Activated CD8-positive, alpha-beta T cell treated with anti-CD3 and anti-CD28 coated beads, Interleukin-2, amount 10 ng/mL, durations not matched to agents 7 days and 5 days (primary cell): ENCODE data around the gene UBTF. TPM values are rescaled to one million over a fixed set of nuclear protein-coding genes. Genes with fewer than 3 reads are reported as not detected.

Source experiments
- ATAC-seq: fragments of 150-1000 bp; cut with Tn5 transposase; one replicate; pipeline ENCODE4 v1.10.0; 2021; ENCODE audit warnings: moderate library complexity
- CTCF ChIA-PET: fragments of 350-600 bp; sonication (Branson Sonifier 250); formaldehyde crosslinking; loops from one replicate; lab custom pipeline; 2021; ENCODE audit warnings: antibody characterized with exemption; lab: Charles Lee
- POLR2A ChIA-PET: fragments of 350-600 bp; sonication (Branson Sonifier 250); formaldehyde crosslinking; loops from one replicate; lab custom pipeline; 2021; ENCODE audit warnings: antibody characterized with exemption; lab: Charles Lee
- DNase-seq: peaks from one replicate; pipeline ENCODE4 v3.0.0-alpha.2; 2020
- H3K27ac Mint-ChIP-seq: one replicate; pipeline ENCODE4 v1.8.0; 2021; ENCODE audit warnings: mild to moderate bottlenecking, mixed read lengths
- H3K27me3 Mint-ChIP-seq: one replicate; pipeline ENCODE4 v1.8.0; 2021; ENCODE audit warnings: low read depth, mixed read lengths
- H3K36me3 Mint-ChIP-seq: one replicate; pipeline ENCODE4 v1.8.0; 2021; ENCODE audit warnings: low read depth, mixed read lengths
- H3K4me1 Mint-ChIP-seq: one replicate; pipeline ENCODE4 v1.8.0; 2021; ENCODE audit warnings: low read depth, mixed read lengths
- H3K4me3 Mint-ChIP-seq: one replicate; pipeline ENCODE4 v1.8.0; 2021; ENCODE audit warnings: mild to moderate bottlenecking, mixed read lengths
- H3K9me3 Mint-ChIP-seq: one replicate; pipeline ENCODE4 v1.8.0; 2022; ENCODE audit warnings: mixed read lengths; ENCODE audit not compliant: insufficient read depth
- total RNA-seq, 2 experiments: library from RNA; stranded (reverse); gene quantifications; one replicate each; pipeline ENCODE4 v1.2.3, GENCODE V29; 2021

Gene UBTF, protein sequence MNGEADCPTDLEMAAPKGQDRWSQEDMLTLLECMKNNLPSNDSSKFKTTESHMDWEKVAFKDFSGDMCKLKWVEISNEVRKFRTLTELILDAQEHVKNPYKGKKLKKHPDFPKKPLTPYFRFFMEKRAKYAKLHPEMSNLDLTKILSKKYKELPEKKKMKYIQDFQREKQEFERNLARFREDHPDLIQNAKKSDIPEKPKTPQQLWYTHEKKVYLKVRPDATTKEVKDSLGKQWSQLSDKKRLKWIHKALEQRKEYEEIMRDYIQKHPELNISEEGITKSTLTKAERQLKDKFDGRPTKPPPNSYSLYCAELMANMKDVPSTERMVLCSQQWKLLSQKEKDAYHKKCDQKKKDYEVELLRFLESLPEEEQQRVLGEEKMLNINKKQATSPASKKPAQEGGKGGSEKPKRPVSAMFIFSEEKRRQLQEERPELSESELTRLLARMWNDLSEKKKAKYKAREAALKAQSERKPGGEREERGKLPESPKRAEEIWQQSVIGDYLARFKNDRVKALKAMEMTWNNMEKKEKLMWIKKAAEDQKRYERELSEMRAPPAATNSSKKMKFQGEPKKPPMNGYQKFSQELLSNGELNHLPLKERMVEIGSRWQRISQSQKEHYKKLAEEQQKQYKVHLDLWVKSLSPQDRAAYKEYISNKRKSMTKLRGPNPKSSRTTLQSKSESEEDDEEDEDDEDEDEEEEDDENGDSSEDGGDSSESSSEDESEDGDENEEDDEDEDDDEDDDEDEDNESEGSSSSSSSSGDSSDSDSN
- 100 to 1,000 TPM; 165 to 182 TPM for total RNA-seq

DNA sequence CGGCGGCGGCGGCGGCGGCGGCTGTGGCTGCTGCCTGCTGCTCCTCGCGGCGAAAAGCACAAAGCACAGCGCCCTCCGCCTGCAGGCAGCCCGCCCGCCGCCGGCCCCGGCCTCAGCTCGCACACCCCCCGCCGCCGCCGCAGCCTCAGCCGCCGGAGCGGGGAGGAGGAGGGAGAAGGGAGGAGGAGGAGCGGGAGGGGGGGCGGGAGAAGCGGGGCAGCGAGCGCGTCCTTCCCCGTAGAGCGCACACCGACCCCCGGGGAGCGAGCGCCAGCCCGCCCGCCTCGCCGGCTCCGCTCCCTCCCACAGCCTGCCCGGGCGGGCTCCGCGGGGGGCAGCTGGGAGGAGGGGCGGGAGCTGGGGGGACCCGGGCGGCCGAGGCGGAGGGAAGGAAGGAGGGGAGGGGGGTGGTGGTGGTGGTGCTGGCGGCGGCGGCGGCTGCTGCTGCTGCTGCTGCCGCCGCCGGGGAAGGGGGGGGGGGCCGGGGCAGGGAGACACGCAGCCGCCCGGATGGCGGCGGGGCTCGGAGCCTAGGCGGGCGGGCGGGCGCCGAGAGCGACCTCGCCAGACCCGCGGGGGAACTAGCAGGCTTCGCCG lies at the start of gene UBTF:
TSS of gene UBTF (minus strand) at position 60 of the 597 bp plus-strand sequence. CDS start 1,446 bp downstream, outside the sequence.
- H3K27me3 Mint-ChIP-seq: no peaks in the 10 kb centered on the region
- CTCF ChIA-PET: interaction anchor here (1.0 to 4.8 kb wide), 8 partner anchors 9 to 111 kb away, joined by 3 to 45 read pairs (median 8); partner anchors contain the start of gene TMUB2
- peaks cover 36% of the 10 kb centered on the region for H3K36me3 Mint-ChIP-seq
- peak within 1 kb of the TSS; percentile 92 for H3K27ac Mint-ChIP-seq
- H3K4me3 Mint-ChIP-seq: peak within 1 kb of the TSS; percentile 97
- ATAC-seq (peak; percentile 26), DNase-seq (peak; percentile 75)
- POLR2A ChIA-PET: interaction anchor here (0.6 to 6.6 kb wide), 12 partner anchors 9 to 105 kb away, joined by 3 to 59 read pairs (median 4); partner anchors contain the start of genes HDAC5, SLC25A39 and TMUB2
- H3K9me3 Mint-ChIP-seq: no peaks in the 10 kb centered on the region
- H3K4me1 Mint-ChIP-seq: peaks cover 36% of the 10 kb centered on the region

DNA sequence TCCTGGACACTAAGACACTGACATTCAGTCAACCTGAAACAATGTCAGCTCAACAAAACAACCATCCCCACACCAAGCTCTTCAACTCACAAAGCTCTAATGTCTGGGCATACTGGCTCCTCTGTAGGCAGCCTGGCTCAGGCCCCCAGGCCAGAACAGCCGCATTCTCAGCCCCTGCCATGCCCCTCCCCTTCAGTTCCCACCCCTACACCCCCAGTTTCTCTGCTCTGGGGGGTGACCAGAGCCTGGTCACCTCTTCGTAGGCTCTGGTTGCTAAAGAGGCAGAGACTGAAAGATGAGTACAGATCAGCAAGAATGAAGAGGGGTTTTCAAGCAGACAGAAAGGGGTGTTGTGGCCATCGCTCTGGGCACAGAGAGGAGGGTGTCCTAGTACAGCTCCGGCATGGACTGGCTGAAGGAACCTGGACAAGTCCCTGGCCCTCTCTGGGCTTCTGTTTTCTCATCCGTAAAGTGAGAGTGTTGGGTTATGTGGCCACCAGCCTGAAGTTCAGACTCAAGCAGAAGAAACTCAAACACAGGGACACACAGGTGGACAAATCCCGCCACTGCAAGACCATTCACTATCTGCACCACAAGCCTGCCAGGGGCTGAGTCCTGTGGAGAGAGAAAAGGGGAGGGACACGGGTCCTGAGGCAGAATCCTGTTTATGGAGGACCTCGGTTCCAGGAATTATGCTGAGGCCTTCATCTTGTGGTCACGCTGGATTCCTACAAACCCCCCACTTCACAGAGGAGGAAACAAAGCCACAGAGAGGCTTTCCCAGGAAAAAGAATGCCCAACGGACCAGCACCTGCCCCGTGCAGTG lies 49.4 kb upstream of the UBTF start:
- CTCF ChIA-PET: no interaction called here
- DNase-seq (no peak), ATAC-seq (no peak)
- Mint-ChIP-seq H3K4me1 (peaks cover 5% of the 10 kb centered on the region), H3K27me3 (peaks cover 1% of the 10 kb centered on the region), H3K4me3 (no peak overlapping the region), H3K36me3 (no peaks in the 10 kb centered on the region), H3K9me3 (no peaks in the 10 kb centered on the region), H3K27ac (no peak overlapping the region)
- POLR2A ChIA-PET: no interaction called here

DNA sequence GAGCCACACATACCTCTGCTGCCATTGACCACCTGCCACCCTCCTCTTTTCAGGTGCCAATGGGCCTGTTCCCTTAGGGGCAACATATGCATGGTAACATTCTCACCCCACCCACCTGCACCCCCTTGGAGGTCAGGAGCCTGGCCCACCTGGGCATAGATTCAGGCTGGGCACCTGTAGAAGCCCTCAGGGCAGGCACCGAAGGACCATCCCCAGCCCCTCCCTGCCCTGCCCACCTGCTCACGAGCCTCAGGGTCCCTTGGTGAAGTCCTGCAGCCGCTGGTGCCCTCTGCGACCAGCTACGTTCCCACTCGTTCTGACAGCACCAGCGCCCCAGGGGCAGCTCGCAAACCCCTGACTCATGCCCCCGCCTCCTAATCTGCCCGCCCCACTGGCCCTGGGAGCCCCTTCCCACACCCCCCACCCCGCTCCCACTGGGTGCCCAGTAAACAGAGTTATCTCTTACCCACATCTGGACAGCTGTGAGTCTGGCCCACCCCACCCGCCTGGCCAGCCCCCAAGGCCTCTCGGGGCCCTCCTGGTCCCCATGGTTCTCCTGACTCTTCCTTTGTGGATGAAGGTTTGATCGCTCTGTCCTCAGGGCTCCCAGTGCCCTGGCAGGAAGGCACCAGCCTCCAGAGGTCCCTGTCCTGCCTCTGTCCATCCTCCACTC lies 48.5 kb upstream of the UBTF start, which contains the start of gene SLC4A1:
TSS of gene SLC4A1 (minus strand) at position 318 of the 673 bp plus-strand sequence. CDS start 5,269 bp downstream, outside the sequence.
- Mint-ChIP-seq H3K36me3 (no peaks in the 10 kb centered on the region), H3K4me1 (peaks cover 5% of the 10 kb centered on the region), H3K27me3 (no peaks in the 10 kb centered on the region), H3K4me3 (no peak within 1 kb of the TSS), H3K27ac (no peak within 1 kb of the TSS), H3K9me3 (no peaks in the 10 kb centered on the region)
- ChIA-PET CTCF (no interaction called here), POLR2A (no interaction called here)
- no peak for DNase-seq
- ATAC-seq: no peak

DNA sequence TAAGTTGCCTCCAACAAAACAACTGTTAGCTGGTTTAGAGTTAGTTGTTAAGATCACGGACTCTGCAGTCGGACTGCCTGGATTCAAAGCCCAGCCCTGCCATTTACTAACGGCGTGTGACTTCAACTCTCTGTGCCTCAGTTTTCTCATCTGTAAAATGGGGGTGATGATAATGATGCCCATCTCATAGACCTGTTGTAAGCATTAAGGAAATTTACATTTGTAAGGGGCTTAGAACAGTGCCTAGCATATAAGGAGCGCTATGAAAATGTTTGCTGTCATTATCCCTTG lies 47.6 kb upstream of the UBTF start:
- ChIA-PET POLR2A (no interaction called here), CTCF (interaction anchor here (0.5 to 1.0 kb wide), 2 partner anchors 50 to 64 kb away, joined by 3 read pairs; no protein-coding TSS in a partner anchor)
- ATAC-seq (no peak), DNase-seq (no peak)
- Mint-ChIP-seq H3K4me3 (no peak overlapping the region), H3K27ac (no peak overlapping the region), H3K4me1 (peaks cover 5% of the 10 kb centered on the region), H3K36me3 (no peaks in the 10 kb centered on the region), H3K27me3 (no peaks in the 10 kb centered on the region), H3K9me3 (no peaks in the 10 kb centered on the region)

DNA sequence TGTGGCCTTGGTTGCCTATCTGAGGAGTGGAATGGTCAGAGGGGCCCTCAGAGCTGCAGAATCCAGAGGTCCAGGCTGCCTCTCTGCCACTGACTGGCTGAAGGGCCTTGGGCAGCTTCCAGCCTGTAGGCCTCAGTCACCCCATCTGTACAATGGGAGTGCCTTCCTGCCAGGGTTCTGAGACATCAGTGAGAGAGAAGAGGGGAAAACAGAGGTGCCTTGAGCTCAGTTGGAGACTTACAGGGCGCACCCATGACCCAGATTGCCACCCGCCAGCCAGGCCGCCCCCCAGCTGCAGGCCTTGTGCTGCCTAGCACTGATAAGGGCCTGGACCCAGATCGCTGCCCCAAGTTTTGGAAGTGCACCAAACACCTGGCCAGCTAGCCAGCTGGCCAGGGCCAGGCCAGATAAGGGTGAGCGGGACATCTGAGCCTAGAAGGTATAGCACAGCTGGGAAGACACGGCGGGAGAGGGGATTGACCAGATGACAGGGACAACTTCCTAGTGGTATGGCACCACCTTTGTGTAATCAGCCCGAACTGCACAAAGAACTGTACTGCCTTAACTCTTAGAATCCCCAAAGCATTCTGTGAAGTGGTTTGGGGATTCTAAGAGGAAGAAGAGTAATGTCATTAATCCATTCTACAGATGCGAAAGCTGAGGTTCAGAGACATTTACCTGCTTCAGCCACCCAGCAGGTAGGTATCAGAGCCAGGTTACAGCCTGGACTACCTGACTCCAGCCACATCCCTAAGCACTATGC lies 47.1 kb upstream of the UBTF start:
- H3K27me3 Mint-ChIP-seq: no peaks in the 10 kb centered on the region
- no peaks in the 10 kb centered on the region for H3K36me3 Mint-ChIP-seq
- H3K4me3 Mint-ChIP-seq: no peak overlapping the region
- POLR2A ChIA-PET: no interaction called here
- peaks cover 5% of the 10 kb centered on the region for H3K4me1 Mint-ChIP-seq
- DNase-seq: no peak
- CTCF ChIA-PET: interaction anchor here (0.5 to 1.0 kb wide), 2 partner anchors 50 to 64 kb away, joined by 3 read pairs; no protein-coding TSS in a partner anchor
- no peak for ATAC-seq
- H3K9me3 Mint-ChIP-seq: no peaks in the 10 kb centered on the region
- H3K27ac Mint-ChIP-seq: no peak overlapping the region

DNA sequence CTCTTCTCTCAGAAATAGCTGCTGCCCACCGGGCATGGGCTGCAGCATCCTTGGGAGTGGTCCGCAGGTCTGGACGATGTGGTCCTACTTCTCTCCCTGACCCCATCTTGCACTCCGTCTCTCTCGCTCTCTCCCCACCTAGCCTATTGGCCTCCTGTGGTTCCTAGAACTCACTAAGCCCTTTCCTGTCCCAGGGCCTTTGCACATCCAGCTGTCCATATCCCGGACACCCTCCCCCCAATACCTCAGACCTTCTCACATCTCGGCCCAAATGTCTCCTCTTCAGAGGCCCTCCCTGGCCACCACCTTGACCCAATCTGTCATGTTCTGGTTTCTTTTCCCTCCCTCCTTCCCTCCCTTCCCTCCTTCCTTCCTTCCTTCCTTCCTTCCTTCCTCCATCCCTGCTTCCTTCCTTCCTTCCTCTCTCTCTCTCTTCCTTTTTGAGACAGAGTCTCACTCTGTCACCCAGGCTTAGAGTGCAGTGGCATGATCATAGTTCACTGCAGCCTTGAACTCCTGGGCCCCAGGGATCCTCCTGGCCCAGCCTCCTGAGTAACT lies 43.9 kb upstream of the UBTF start:
- POLR2A ChIA-PET: interaction anchor here (1.3 kb wide), 1 partner anchor 52 kb away, joined by 3 read pairs; no protein-coding TSS in a partner anchor
- H3K4me1 Mint-ChIP-seq: no peaks in the 10 kb centered on the region
- CTCF ChIA-PET: interaction anchor here (1.2 kb wide), 1 partner anchor 54 kb away, joined by 3 read pairs; no protein-coding TSS in a partner anchor
- H3K9me3 Mint-ChIP-seq: no peaks in the 10 kb centered on the region
- no peak overlapping the region for H3K4me3 Mint-ChIP-seq
- no peak overlapping the region for H3K27ac Mint-ChIP-seq
- ATAC-seq (no peak), DNase-seq (no peak)
- no peaks in the 10 kb centered on the region for H3K36me3 Mint-ChIP-seq
- H3K27me3 Mint-ChIP-seq: no peaks in the 10 kb centered on the region

DNA sequence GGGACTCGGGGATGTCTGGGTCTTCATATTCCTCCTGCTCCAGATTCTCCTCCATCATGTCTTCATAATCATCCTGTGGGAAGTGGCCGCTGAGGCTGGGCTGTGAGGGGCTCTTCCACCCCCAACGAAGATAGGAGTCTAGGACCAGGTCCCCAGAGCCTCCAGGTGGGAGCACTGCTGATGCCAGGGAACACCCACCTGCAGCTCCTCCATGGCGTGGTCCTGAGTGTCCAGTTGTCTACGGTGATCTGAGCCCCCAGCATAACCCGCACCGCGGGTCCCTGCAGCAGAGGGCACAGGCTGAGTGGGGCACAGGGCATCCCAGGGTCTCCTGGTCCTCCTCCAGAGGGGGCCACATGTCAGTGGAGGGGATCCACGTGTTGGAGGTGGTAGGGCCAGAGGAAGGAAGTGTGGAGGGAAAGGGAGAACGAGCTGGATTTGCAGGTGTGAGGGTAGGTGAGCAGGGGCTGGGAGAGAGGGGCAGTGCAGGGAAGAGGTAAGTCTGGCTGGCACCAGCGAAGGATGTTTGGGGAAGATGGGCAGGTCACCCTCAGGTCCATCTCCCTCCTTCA lies 43.3 kb upstream of the UBTF start:
- ChIA-PET CTCF (interaction anchor here (1.2 kb wide), 1 partner anchor 53 kb away, joined by 3 read pairs; no protein-coding TSS in a partner anchor), POLR2A (interaction anchor here (1.3 kb wide), 1 partner anchor 51 kb away, joined by 3 read pairs; no protein-coding TSS in a partner anchor)
- H3K4me3 Mint-ChIP-seq: no peak overlapping the region
- no peaks in the 10 kb centered on the region for H3K27me3 Mint-ChIP-seq
- no peaks in the 10 kb centered on the region for H3K9me3 Mint-ChIP-seq
- no peak for ATAC-seq
- no peaks in the 10 kb centered on the region for H3K36me3 Mint-ChIP-seq
- H3K27ac Mint-ChIP-seq: no peak overlapping the region
- DNase-seq: no peak
- no peaks in the 10 kb centered on the region for H3K4me1 Mint-ChIP-seq

DNA sequence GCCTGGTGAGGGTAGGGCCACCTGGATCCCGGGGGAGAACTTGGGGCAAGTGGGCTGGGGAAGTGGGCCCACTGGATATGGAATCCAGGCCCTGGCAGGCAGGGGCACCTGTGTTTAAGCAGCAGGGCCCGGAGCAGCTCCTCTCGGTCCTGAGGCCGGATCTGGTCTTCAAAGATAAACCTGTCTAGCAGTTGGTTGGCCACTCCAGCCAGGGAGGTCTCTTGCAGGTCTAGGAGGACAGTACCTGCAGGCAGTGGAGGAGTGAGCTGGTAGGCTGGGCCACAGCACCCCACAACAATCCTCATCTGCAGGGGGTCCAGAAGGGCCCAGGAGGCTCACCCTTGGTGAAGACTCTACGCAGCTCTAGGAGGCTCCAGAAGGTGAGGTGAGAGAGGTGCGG lies 40.8 kb upstream of the UBTF start:
- H3K4me1 Mint-ChIP-seq: no peaks in the 10 kb centered on the region
- no peaks in the 10 kb centered on the region for H3K36me3 Mint-ChIP-seq
- ChIA-PET CTCF (interaction anchor here (1.2 kb wide), 1 partner anchor 50 kb away, joined by 3 read pairs; no protein-coding TSS in a partner anchor), POLR2A (no interaction called here)
- no peak overlapping the region for H3K27ac Mint-ChIP-seq
- no peaks in the 10 kb centered on the region for H3K9me3 Mint-ChIP-seq
- no peak for ATAC-seq
- DNase-seq: no peak
- peaks cover 7% of the 10 kb centered on the region for H3K27me3 Mint-ChIP-seq
- H3K4me3 Mint-ChIP-seq: no peak overlapping the region

DNA sequence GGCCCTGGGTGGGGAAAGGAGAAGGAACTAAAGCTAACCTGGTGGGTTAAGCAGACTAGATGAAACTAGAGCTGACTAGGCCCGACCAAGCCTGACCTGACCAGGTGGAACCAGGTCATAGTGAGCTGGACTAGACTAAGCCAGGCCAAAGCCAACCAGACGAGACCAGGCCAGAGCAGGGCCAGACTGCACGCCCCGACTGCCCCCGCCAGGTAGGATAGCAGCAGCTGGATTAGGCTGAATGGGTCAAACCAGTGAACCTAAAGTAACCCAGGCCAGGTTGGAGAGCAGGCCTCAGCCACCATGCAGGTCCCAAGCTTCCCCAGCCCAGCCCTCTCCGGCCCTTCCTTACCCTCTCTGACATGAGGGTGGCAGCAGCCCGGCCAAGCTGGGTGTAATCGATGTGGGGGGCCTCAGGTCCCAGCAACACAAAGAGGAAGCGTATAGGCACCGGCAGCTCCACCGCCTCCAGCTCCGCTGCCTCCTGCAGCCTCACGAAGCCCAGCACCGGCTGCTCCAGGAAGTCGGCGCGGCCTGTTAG lies 39.4 kb upstream of the UBTF start:
- H3K4me1 Mint-ChIP-seq: no peaks in the 10 kb centered on the region
- H3K36me3 Mint-ChIP-seq: no peaks in the 10 kb centered on the region
- no peak for DNase-seq
- no peak for ATAC-seq
- no peak overlapping the region for H3K27ac Mint-ChIP-seq
- H3K9me3 Mint-ChIP-seq: no peaks in the 10 kb centered on the region
- ChIA-PET POLR2A (interaction anchor here (0.8 kb wide), 2 partner anchors 12 to 39 kb away, joined by 3 read pairs; no protein-coding TSS in a partner anchor), CTCF (no interaction called here)
- peaks cover 7% of the 10 kb centered on the region for H3K27me3 Mint-ChIP-seq
- no peak overlapping the region for H3K4me3 Mint-ChIP-seq
